Endothelial cell of umbilical vein (primary cell): ENCODE data around the gene PDLIM5.

ENCODE experiments used
- CTCF ChIP-seq, 2 donors: IDR thresholded peaks; 1 replicate in 1 of 2; 2 replicates in 1 of 2; pipeline ENCODE4 v1.5.1; 2011; ENCODE audit warnings: low read length in 2 of 2, mild to moderate bottlenecking in 2 of 2, moderate library complexity in 2 of 2, control low read depth in 1 of 2, inconsistent platforms in 1 of 2, low read depth in 1 of 2; ENCODE audit not compliant: insufficient read depth in 1 of 2; ENCODE audit errors: extremely low read depth in 1 of 2
- EZH2 ChIP-seq: IDR thresholded peaks from 2 replicates; pipeline ENCODE4 v1.6.1; 2012; ENCODE audit warnings: borderline replicate concordance, low read depth, mild to moderate bottlenecking, moderate library complexity, low read length, inconsistent platforms; ENCODE audit not compliant: severe bottlenecking
- FOS ChIP-seq: IDR thresholded peaks from 2 replicates; pipeline ENCODE4 v1.6.1; 2011; ENCODE audit warnings: mild to moderate bottlenecking, low read length, moderate library complexity, borderline replicate concordance; ENCODE audit not compliant: insufficient read depth
- GATA2 ChIP-seq: IDR thresholded peaks from 2 replicates; pipeline ENCODE4 v1.7.0; 2011; ENCODE audit warnings: low read depth, mild to moderate bottlenecking, moderate library complexity, mixed read lengths, low read length; ENCODE audit not compliant: insufficient read length, insufficient read depth
- JUN ChIP-seq: IDR thresholded peaks from 2 replicates; pipeline ENCODE4 v1.6.1; 2011; ENCODE audit warnings: borderline replicate concordance, low read depth; ENCODE audit not compliant: insufficient read length, insufficient read depth
- MAX ChIP-seq: IDR thresholded peaks from 2 replicates; pipeline ENCODE4 v1.6.1; 2011; ENCODE audit not compliant: insufficient read depth, insufficient read length
- MYC ChIP-seq: IDR thresholded peaks from one replicate; pipeline ENCODE4 v1.6.1; 2011; ENCODE audit warnings: mild to moderate bottlenecking, low read depth, low read length
- POLR2A ChIP-seq: IDR thresholded peaks from 2 replicates; pipeline ENCODE4 v1.6.1; 2012; ENCODE audit warnings: low read depth, mild to moderate bottlenecking, control low read depth, low read length
- POLR2AphosphoS5 ChIP-seq: IDR thresholded peaks from 2 replicates; pipeline ENCODE4 v1.6.1; 2012; ENCODE audit warnings: low read depth, mild to moderate bottlenecking, control low read depth, low read length, moderate library complexity; ENCODE audit not compliant: insufficient read depth

- TF ChIP-seq CTCF (IDR thresholded peaks at IDR 0.05; ENCODE audit: extremely low read depth in 1 of 2, insufficient read depth in 1 of 2, low read depth in 1 of 2, low read length in 2 of 2) (no peak), POLR2AphosphoS5 (no peak), EZH2 (no peak), JUN (no peak), POLR2A (no peak), MAX (no peak), MYC (no peak), FOS (no peak), GATA2 (no peak)
These were observed 32.2 kb upstream of the PDLIM5 start for GRCh38 chr4:94419549-94419948.
